Measurements from ENCODE around the gene AVP.

DNA sequence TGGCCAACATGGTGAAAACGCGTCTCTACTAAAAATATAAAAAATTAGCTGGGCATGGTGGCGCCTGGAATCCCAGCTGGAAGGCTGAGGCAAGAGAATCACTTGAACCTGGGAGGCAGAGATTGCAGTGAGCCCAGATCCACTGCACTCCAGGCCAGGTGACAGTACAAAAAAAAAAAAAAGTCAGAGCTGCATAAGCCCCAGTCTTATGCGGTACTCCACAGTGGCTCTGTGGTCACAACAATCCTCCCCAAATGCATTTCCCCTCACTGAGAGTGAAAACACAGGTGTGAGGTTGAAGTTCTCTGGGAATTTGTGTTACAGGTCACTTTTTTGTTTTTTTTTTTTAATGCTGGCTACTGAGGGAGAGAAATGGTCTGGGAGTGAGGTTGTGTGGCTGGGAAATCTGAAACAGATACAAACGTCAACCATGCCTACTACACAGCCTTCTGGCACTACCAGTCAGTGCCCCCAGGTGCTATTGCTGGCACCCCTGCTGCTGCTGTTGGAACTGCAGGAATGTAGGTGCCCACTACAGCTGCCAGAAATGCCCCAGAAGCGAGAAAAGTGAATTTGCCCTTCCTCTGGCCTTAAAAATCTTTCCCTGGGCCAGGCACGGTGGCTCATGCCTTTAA is 33.0 kb downstream of the AVP start:
- TF ChIP-seq, protein P1, sequence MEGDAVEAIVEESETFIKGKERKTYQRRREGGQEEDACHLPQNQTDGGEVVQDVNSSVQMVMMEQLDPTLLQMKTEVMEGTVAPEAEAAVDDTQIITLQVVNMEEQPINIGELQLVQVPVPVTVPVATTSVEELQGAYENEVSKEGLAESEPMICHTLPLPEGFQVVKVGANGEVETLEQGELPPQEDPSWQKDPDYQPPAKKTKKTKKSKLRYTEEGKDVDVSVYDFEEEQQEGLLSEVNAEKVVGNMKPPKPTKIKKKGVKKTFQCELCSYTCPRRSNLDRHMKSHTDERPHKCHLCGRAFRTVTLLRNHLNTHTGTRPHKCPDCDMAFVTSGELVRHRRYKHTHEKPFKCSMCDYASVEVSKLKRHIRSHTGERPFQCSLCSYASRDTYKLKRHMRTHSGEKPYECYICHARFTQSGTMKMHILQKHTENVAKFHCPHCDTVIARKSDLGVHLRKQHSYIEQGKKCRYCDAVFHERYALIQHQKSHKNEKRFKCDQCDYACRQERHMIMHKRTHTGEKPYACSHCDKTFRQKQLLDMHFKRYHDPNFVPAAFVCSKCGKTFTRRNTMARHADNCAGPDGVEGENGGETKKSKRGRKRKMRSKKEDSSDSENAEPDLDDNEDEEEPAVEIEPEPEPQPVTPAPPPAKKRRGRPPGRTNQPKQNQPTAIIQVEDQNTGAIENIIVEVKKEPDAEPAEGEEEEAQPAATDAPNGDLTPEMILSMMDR (IDR thresholded peaks at IDR 0.05): no peak
- TF ChIP-seq ZFX (IDR thresholded peaks at IDR 0.05; ENCODE audit: borderline replicate concordance): no peak

Data from 22Rv1 (cell line).